ENCODE data around the gene SIRT2. TPM values are rescaled to one million over a fixed set of nuclear protein-coding genes. Genes with fewer than 3 reads are reported as not detected.

SIRT2 gene
- polyA plus RNA-seq, 1 donor (not counting 4 experiments of a cell fraction or from before 2014, with no cell fraction given), result 46.6 TPM

DNA sequence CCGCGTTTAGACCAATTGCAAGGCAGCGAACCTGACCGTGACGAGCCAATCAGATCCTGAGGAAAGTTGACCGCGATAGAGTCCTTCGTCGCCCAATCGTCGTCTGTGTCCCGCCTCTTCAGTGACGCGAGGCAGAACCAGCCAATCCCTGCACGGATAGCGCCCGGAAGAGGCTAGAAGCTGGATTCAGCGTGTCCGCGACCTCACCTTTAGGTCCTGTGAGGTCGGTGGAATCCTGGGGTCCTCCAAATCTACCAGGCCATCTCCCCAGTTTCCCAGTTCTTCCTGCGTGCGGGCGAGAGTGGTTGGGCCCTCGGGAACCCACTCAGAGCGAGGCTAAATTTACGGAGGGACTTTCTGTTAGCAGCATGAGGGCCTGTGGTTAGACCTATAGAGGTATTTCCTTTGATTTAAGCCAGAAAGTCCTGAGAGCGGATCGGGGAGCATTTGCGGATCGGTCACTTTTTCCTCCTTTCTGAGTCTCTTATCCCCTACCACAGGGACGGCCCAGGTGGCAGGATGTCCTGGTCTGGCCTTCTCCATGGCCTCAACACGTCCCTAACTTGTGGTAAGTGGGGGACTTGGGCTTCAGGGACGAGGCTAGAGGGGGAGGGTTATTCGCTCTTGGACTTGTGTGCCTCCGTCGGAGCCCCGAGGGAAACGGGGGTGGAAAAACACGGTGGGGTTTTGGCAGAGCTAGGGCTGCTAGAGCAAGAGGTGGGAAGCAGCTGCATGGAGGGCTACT, 31.5 kb upstream of the SIRT2 start, which contains the start of gene MRPS12:
MRPS12 (plus strand) TSS at position 169 of the 745 bp plus-strand sequence; CDS start at position 520, 351 bp downstream.
- H3K79me2 ChIP-seq (ENCODE audit: control insufficient read depth, insufficient read depth, low read length), result peaks cover 43% of the 10 kb centered on the region
- peak; percentile 98 for DNase-seq (ENCODE audit: low read depth, low spot score)
- peak within 1 kb of the TSS; percentile 80 to 83 (median 81) for H3K4me3 ChIP-seq (ENCODE audit: control insufficient read depth in 2 of 3, extremely low read depth in 1 of 3, insufficient read depth in 2 of 3, low read depth in 1 of 3, low read length in 3 of 3)
- peak within 1 kb of the TSS; percentile 90 for H3K4me2 ChIP-seq (ENCODE audit: control insufficient read depth, extremely low read depth, insufficient read depth, low read depth, low read length)
- FAIRE-seq, result peak; percentile 90
- TF ChIP-seq, protein P1, sequence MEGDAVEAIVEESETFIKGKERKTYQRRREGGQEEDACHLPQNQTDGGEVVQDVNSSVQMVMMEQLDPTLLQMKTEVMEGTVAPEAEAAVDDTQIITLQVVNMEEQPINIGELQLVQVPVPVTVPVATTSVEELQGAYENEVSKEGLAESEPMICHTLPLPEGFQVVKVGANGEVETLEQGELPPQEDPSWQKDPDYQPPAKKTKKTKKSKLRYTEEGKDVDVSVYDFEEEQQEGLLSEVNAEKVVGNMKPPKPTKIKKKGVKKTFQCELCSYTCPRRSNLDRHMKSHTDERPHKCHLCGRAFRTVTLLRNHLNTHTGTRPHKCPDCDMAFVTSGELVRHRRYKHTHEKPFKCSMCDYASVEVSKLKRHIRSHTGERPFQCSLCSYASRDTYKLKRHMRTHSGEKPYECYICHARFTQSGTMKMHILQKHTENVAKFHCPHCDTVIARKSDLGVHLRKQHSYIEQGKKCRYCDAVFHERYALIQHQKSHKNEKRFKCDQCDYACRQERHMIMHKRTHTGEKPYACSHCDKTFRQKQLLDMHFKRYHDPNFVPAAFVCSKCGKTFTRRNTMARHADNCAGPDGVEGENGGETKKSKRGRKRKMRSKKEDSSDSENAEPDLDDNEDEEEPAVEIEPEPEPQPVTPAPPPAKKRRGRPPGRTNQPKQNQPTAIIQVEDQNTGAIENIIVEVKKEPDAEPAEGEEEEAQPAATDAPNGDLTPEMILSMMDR (optimal IDR thresholded peaks at IDR 0.05 in 1 of 3, IDR thresholded peaks at IDR 0.05 in 1 of 3, conservative IDR thresholded peaks at IDR 0.05 in 1 of 3; ENCODE audit: extremely low read depth in 1 of 3, insufficient read depth in 2 of 3, low read length in 3 of 3), result no peak
- no peak for TF ChIP-seq EZH2 (IDR thresholded peaks at IDR 0.05; ENCODE audit: low read length)
- peaks cover 15% of the 10 kb centered on the region for H3K4me1 ChIP-seq (ENCODE audit: control insufficient read depth, extremely low read depth, insufficient read depth, low read length)
- H3K9ac ChIP-seq (ENCODE audit: control insufficient read depth, extremely low read depth, insufficient read depth, low read length), result peak within 1 kb of the TSS; percentile 96
- no peaks in the 10 kb centered on the region for H3K9me3 ChIP-seq (ENCODE audit: control insufficient read depth, low read depth, low read length)
- H4K20me1 ChIP-seq (ENCODE audit: control insufficient read depth, extremely low read depth, insufficient read depth, low read length), result no peaks in the 10 kb centered on the region
- H3K27me3 ChIP-seq (ENCODE audit: control insufficient read depth, extremely low read depth, insufficient read depth, low read length), result no peaks in the 10 kb centered on the region
- dilution Hi-C loops (cut with MboI; ENCODE audit: extremely low pct_ligation_motif_present, low sequenced_read_pairs), result no loop called here
- peak within 1 kb of the TSS; percentile 100 for H2AFZ ChIP-seq (ENCODE audit: control insufficient read depth, low read length)
- H3K27ac ChIP-seq (ENCODE audit: control insufficient read depth, insufficient read depth, low read length), result peak within 1 kb of the TSS; percentile 98
- no peaks in the 10 kb centered on the region for H3K9me1 ChIP-seq (ENCODE audit: control insufficient read depth, extremely low read depth, insufficient read depth, low read length)
- peaks cover 7 to 8% of the 10 kb centered on the region in 2 experiments for H3K36me3 ChIP-seq (ENCODE audit: control insufficient read depth in 2 of 2, extremely low read depth in 1 of 2, insufficient read depth in 2 of 2, low read length in 2 of 2)

- dilution Hi-C loops (cut with MboI; ENCODE audit: extremely low pct_ligation_motif_present, low sequenced_read_pairs), result no loop called here
- Histone ChIP-seq H3K36me3 (ENCODE audit: control insufficient read depth in 2 of 2, extremely low read depth in 1 of 2, insufficient read depth in 2 of 2, low read length in 2 of 2) (peaks cover 8 to 12% of the 10 kb centered on the region in 2 experiments), H3K27ac (ENCODE audit: control insufficient read depth, insufficient read depth, low read length) (peak within 1 kb of the TSS; percentile 98), H4K20me1 (ENCODE audit: control insufficient read depth, extremely low read depth, insufficient read depth, low read length) (no peaks in the 10 kb centered on the region), H3K4me2 (ENCODE audit: control insufficient read depth, extremely low read depth, insufficient read depth, low read depth, low read length) (peak within 1 kb of the TSS; percentile 90), H2AFZ (ENCODE audit: control insufficient read depth, low read length) (peak within 1 kb of the TSS; percentile 100), H3K27me3 (ENCODE audit: control insufficient read depth, extremely low read depth, insufficient read depth, low read length) (no peaks in the 10 kb centered on the region), H3K9ac (ENCODE audit: control insufficient read depth, extremely low read depth, insufficient read depth, low read length) (peak within 1 kb of the TSS; percentile 96), H3K79me2 (ENCODE audit: control insufficient read depth, insufficient read depth, low read length) (peaks cover 43% of the 10 kb centered on the region), H3K9me3 (ENCODE audit: control insufficient read depth, low read depth, low read length) (no peaks in the 10 kb centered on the region), H3K9me1 (ENCODE audit: control insufficient read depth, extremely low read depth, insufficient read depth, low read length) (no peaks in the 10 kb centered on the region), H3K4me3 (ENCODE audit: control insufficient read depth in 2 of 3, extremely low read depth in 1 of 3, insufficient read depth in 2 of 3, low read depth in 1 of 3, low read length in 3 of 3) (peak within 1 kb of the TSS; percentile 80 to 83 (median 81)), H3K4me1 (ENCODE audit: control insufficient read depth, extremely low read depth, insufficient read depth, low read length) (peaks cover 15% of the 10 kb centered on the region)
- TF ChIP-seq, protein P1 (optimal IDR thresholded peaks at IDR 0.05 in 1 of 3, IDR thresholded peaks at IDR 0.05 in 1 of 3, conservative IDR thresholded peaks at IDR 0.05 in 1 of 3; ENCODE audit: extremely low read depth in 1 of 3, insufficient read depth in 2 of 3, low read length in 3 of 3), result peak; percentile 88 to 98 (median 98)
- no peak for TF ChIP-seq EZH2 (IDR thresholded peaks at IDR 0.05; ENCODE audit: low read length)
- DNase-seq (ENCODE audit: low read depth, low spot score) (peak; percentile 81), FAIRE-seq (no peak)
Measured at GRCh38 chr19:38929929-38930775, 30.7 kb upstream of the SIRT2 start, which contains the start of gene SARS2. Gene SARS2 (minus strand): TSS chr19:38930763. CDS start chr19:38930736, 27 bp downstream.
